PC-9 (cell line): ENCODE data around the gene AMER3. TPM values are rescaled to one million over a fixed set of nuclear protein-coding genes. Genes with fewer than 3 reads are reported as not detected.

ENCODE experiments used
- BruUV-seq: library from RNA; stranded (reverse); fragments of 400-500 nt; replicated peaks from 2 replicates; lab custom pipeline; 2021; lab: Mats Ljungman, UMichigan
- CTCF ChIA-PET: fragments of 300-600 bp; sonication (Branson Sonifier 250); formaldehyde crosslinking; loops from one replicate; lab custom pipeline; 2022; ENCODE audit warnings: antibody characterized with exemption; lab: Charles Lee
- POLR2A ChIA-PET: fragments of 300-600 bp; sonication (Branson Sonifier 250); formaldehyde crosslinking; loops from one replicate; lab custom pipeline; 2022; ENCODE audit warnings: antibody characterized with exemption; ENCODE audit not compliant: unreplicated experiment; lab: Charles Lee
- DNase-seq, 2 experiments: peaks; one replicate each; pipeline versions ENCODE4 v3.0.0 to v3.0.0-alpha.2; 2015 to 2022; ENCODE audit warnings: mixed read lengths in 1 of 2
- H2AFZ ChIP-seq: fragments of 200-600 bp; sonication (generic); 2 replicates; pipeline ENCODE4 v1.8.1; 2017; ENCODE audit warnings: antibody characterized with exemption
- H3F3A ChIP-seq: fragments of 200-600 bp; sonication (generic); 2 replicates; pipeline ENCODE4 v1.8.1; 2017; ENCODE audit warnings: antibody characterized with exemption, mild to moderate bottlenecking, low read depth; ENCODE audit not compliant: insufficient read depth
- H3K27ac ChIP-seq: fragments of 200-600 bp; sonication (generic); 2 replicates; pipeline ENCODE4 v1.6.1; 2016; ENCODE audit warnings: mixed run types
- H3K27me3 ChIP-seq: fragments of 200-600 bp; sonication (generic); 2 replicates; pipeline ENCODE4 v1.6.1; 2016; ENCODE audit warnings: low read depth, mixed run types; ENCODE audit not compliant: insufficient read depth
- H3K36me3 ChIP-seq: fragments of 200-600 bp; sonication (generic); 2 replicates; pipeline ENCODE4 v1.6.1; 2016; ENCODE audit warnings: low read depth, mixed run types
- H3K4me1 ChIP-seq: fragments of 200-600 bp; sonication (generic); replicated peaks from 2 replicates; pipeline ENCODE4 v1.6.1; 2016; ENCODE audit warnings: mixed run types; ENCODE audit not compliant: insufficient read depth
- H3K4me2 ChIP-seq: fragments of 200-600 bp; sonication (generic); 2 replicates; pipeline ENCODE4 v1.6.1; 2017; ENCODE audit warnings: mixed run types
- H3K4me3 ChIP-seq: fragments of 200-600 bp; sonication (generic); 2 replicates; pipeline ENCODE4 v1.6.1; 2016; ENCODE audit warnings: mixed run types
- H3K79me2 ChIP-seq: fragments of 200-600 bp; sonication (generic); 2 replicates; pipeline ENCODE4 v1.6.1; 2017; ENCODE audit warnings: low read depth, mixed run types
- H3K9me2 ChIP-seq: fragments of 200-600 bp; sonication (generic); 2 replicates; pipeline ENCODE4 v1.8.1; 2017; ENCODE audit warnings: mild to moderate bottlenecking; ENCODE audit not compliant: insufficient read depth
- H3K9me3 ChIP-seq: fragments of 200-600 bp; sonication (generic); 2 replicates; pipeline ENCODE4 v1.8.1; 2016; ENCODE audit warnings: low read depth; ENCODE audit not compliant: insufficient read depth
- H4K20me1 ChIP-seq: fragments of 200-600 bp; sonication (generic); 2 replicates; pipeline ENCODE4 v1.8.1; 2017; ENCODE audit not compliant: insufficient read depth
- EZH2 ChIP-seq: fragments of 200-600 bp; sonication (generic); IDR thresholded peaks from 2 replicates; pipeline ENCODE4 v1.8.0; 2017; ENCODE audit warnings: antibody characterized with exemption, low read depth
- intact Hi-C: fragments of 100-400 bp; cut with micrococcal nuclease; formaldehyde crosslinking; loops from one replicate; pipeline ENCODE4 v1.10.0; 2022; ENCODE audit not compliant: unreplicated experiment
- total RNA-seq: library from RNA; stranded (reverse); gene quantifications from 2 replicates; pipeline ENCODE4 v1.2.3, GENCODE V29; 2021
- TF ChIP-seq, protein P1 (sequence below): fragments of 200-600 bp; sonication (generic); conservative IDR thresholded peaks from 2 replicates; pipeline ENCODE4 v1.6.1; 2017; ENCODE audit warnings: mixed run types, antibody characterized with exemption, mild to moderate bottlenecking, moderate library complexity

The AMER3 gene
- total RNA-seq, 1 experiment from 2014 or later, result not detected

DNA sequence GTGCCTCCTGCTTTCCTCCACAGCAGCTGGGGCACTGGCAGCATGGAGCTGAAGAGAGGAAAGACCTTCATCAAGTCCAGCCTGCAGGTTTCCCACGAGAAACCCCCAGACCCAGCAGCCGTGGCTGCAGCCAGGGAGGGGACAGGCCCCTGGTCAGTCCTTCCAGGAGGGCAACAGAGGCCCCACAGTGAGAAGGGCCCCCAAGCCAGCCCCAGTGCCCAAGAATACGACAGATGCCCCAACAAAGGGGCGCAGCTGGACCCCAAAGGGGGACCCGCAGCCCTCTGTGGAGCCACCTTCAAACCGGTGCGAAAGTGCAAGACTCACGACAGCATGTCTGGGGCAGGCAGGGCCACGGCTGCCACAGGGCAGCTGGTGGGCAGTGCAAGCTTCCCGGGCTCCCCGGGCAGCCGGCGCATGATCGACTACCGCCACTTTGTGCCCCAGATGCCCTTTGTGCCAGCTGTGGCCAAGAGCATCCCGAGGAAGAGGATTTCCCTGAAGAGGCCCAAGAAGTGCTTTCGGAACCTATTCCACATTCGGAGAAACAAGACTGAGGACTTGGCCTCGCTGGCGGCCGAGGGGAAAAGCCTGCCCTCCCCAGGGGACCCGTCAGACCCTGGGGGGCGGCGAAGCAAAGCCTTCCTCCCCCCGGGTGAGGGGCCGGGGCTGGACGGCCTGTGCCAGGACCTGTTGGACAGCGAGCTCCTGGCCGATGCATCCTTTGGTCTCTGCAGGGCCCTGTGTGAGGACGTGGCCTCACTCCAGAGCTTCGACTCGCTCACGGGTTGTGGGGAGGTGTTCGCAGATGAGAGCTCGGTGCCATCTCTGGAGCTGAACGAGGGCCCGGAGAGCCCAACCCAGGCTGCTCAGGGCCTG lies 6.9 kb downstream of the AMER3 start:
- Histone ChIP-seq H3K27me3 (peaks cover 93% of the 10 kb centered on the region), H3K9me2 (no peaks in the 10 kb centered on the region), H3K79me2 (no peaks in the 10 kb centered on the region), H3K9me3 (no peaks in the 10 kb centered on the region), H3K4me3 (no peak overlapping the region), H2AFZ (no peak overlapping the region), H3K36me3 (no peaks in the 10 kb centered on the region), H3K4me1 (no peaks in the 10 kb centered on the region), H3K4me2 (no peak overlapping the region), H4K20me1 (peaks cover 4% of the 10 kb centered on the region; the same call in 1 of the 2 replicates), H3K27ac (no peak overlapping the region), H3F3A (no peaks in the 10 kb centered on the region)
- no peak for TF ChIP-seq EZH2
- TF ChIP-seq, protein P1, sequence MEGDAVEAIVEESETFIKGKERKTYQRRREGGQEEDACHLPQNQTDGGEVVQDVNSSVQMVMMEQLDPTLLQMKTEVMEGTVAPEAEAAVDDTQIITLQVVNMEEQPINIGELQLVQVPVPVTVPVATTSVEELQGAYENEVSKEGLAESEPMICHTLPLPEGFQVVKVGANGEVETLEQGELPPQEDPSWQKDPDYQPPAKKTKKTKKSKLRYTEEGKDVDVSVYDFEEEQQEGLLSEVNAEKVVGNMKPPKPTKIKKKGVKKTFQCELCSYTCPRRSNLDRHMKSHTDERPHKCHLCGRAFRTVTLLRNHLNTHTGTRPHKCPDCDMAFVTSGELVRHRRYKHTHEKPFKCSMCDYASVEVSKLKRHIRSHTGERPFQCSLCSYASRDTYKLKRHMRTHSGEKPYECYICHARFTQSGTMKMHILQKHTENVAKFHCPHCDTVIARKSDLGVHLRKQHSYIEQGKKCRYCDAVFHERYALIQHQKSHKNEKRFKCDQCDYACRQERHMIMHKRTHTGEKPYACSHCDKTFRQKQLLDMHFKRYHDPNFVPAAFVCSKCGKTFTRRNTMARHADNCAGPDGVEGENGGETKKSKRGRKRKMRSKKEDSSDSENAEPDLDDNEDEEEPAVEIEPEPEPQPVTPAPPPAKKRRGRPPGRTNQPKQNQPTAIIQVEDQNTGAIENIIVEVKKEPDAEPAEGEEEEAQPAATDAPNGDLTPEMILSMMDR, result no peak
- DNase-seq, result no peak
- ChIA-PET POLR2A (no interaction called here), CTCF (no interaction called here)
- no TSS peak for BruUV-seq
- intact Hi-C loops, result no loop called here

DNA sequence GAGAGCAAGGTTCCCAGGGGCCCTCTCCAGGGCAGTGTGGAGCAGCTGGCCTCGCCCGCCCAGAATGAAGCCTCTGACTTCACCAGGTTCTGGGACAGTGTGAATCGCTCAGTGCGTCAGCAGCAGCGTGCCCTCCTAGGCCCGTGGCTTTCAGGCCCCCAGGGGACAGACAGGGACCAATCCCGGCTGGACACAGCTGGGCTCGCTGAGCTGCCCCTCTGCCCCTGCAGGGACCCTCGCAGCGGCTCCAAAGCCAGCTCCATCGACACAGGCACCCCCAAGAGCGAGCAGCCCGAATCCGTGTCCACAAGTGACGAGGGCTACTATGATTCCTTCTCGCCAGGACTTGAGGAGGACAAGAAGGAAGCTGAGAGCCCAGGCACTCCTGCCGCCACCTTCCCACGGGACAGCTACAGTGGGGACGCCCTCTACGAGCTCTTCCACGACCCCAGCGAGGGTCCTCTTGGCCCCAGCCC lies 7.6 kb downstream of the AMER3 start:
- Histone ChIP-seq H3K4me3 (no peak overlapping the region), H3K36me3 (no peaks in the 10 kb centered on the region), H3K27ac (no peak overlapping the region), H3K9me3 (no peaks in the 10 kb centered on the region), H3K4me1 (no peaks in the 10 kb centered on the region), H3K79me2 (no peaks in the 10 kb centered on the region), H3K9me2 (no peaks in the 10 kb centered on the region), H3K27me3 (peaks cover 93% of the 10 kb centered on the region), H4K20me1 (peaks cover 4% of the 10 kb centered on the region; the same call in 1 of the 2 replicates), H3K4me2 (no peak overlapping the region), H3F3A (no peaks in the 10 kb centered on the region), H2AFZ (no peak overlapping the region)
- no peak for DNase-seq
- POLR2A ChIA-PET, result no interaction called here
- CTCF ChIA-PET, result no interaction called here
- no peak for TF ChIP-seq EZH2
- TF ChIP-seq, protein P1, result no peak
- no TSS peak for BruUV-seq
- intact Hi-C loops, result no loop called here

DNA sequence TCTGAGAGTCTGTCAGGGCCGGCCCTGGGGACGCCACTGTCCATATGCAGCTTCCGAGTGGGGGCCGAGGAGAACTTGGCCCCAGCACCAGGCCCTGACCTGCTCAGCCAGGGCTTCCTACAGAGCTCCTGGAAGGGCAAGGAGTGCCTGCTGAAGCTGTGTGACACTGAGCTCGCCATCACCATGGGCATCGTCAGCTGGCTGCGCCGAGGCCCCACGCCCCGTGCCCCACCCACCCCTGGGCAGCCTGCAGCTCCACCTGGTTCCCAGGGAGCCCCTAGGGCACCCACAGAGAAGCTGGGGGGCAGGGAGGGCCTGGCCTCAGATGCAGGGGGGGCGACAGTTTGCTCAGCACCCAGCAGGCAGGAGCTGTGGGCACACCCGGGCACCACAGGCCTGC lies 8.1 kb downstream of the AMER3 start:
- no peak overlapping the region for H3K4me2 ChIP-seq
- POLR2A ChIA-PET, result no interaction called here
- H3K4me1 ChIP-seq, result no peaks in the 10 kb centered on the region
- no peaks in the 10 kb centered on the region for H3K9me2 ChIP-seq
- no peaks in the 10 kb centered on the region for H3F3A ChIP-seq
- no peaks in the 10 kb centered on the region for H3K36me3 ChIP-seq
- H2AFZ ChIP-seq, result no peak overlapping the region
- peaks cover 4% of the 10 kb centered on the region; the same call in 1 of the 2 replicates for H4K20me1 ChIP-seq
- DNase-seq, result no peak
- H3K27me3 ChIP-seq, result peaks cover 93% of the 10 kb centered on the region
- intact Hi-C loops, result no loop called here
- no peaks in the 10 kb centered on the region for H3K9me3 ChIP-seq
- CTCF ChIA-PET, result no interaction called here
- TF ChIP-seq, protein P1, result no peak
- no peak for TF ChIP-seq EZH2
- H3K27ac ChIP-seq, result no peak overlapping the region
- H3K79me2 ChIP-seq, result no peaks in the 10 kb centered on the region
- no TSS peak for BruUV-seq
- H3K4me3 ChIP-seq, result no peak overlapping the region
